ENCODE data around the gene RASSF8. TPM values are rescaled to one million over a fixed set of nuclear protein-coding genes. Genes with fewer than 3 reads are reported as not detected.
A peak's percentile ranks its signal among the peaks of the same experiment; 100 is the strongest.
"Not testable (repeated sequence)": the region's sequence is repeated elsewhere in the genome, so short reads cannot be mapped to it uniquely, and the experiment has no call there.

The RASSF8 gene
- polyA plus RNA-seq, 4 donors: 61.5 to 88.3 (median 64.1) TPM

- DNase-seq (ENCODE audit: low read depth in 4 of 4, low spot score in 2 of 4): no peak
These were observed 96.6 kb downstream of the RASSF8 start for GRCh38 chr12:26055087-26055486.

- DNase-seq (ENCODE audit: low read depth in 4 of 4, low spot score in 2 of 4): no peak
These were observed 97.9 kb downstream of the RASSF8 start for GRCh38 chr12:26056335-26056734.

- not testable (repeated sequence) for DNase-seq (ENCODE audit: low read depth in 4 of 4, low spot score in 2 of 4)
These were observed 98.8 kb downstream of the RASSF8 start for GRCh38 chr12:26057271-26057670.

GRCh38 chr12:26058308-26058707, 99.8 kb downstream of the RASSF8 start:
- DNase-seq (ENCODE audit: low read depth in 4 of 4, low spot score in 2 of 4): no peak

- no peak for DNase-seq (ENCODE audit: low read depth in 4 of 4, low spot score in 2 of 4)
These were observed 100.3 kb downstream of the RASSF8 start for GRCh38 chr12:26058818-26059217.

GRCh38 chr12:26062006-26062405, 103.5 kb downstream of the RASSF8 start:
- no peak for DNase-seq (ENCODE audit: low read depth in 4 of 4, low spot score in 2 of 4)

- DNase-seq (ENCODE audit: low read depth in 4 of 4, low spot score in 2 of 4): no peak
These were observed 104.1 kb downstream of the RASSF8 start for GRCh38 chr12:26062566-26062965.

- no peak for DNase-seq (ENCODE audit: low read depth in 4 of 4, low spot score in 2 of 4)
These were observed 107.0 kb downstream of the RASSF8 start for GRCh38 chr12:26065451-26065850.

- DNase-seq (ENCODE audit: low read depth in 4 of 4, low spot score in 2 of 4): no peak
These were observed 110.0 kb downstream of the RASSF8 start for GRCh38 chr12:26068503-26068902.

- no peak for DNase-seq (ENCODE audit: low read depth in 4 of 4, low spot score in 2 of 4)
These were observed 111.3 kb downstream of the RASSF8 start for GRCh38 chr12:26069796-26070195.

- DNase-seq (ENCODE audit: low read depth in 4 of 4, low spot score in 2 of 4): no peak
These were observed 119.6 kb downstream of the RASSF8 start for GRCh38 chr12:26077915-26078702.

- DNase-seq (ENCODE audit: low read depth in 4 of 4, low spot score in 2 of 4): no peak
These were observed 122.4 kb downstream of the RASSF8 start for GRCh38 chr12:26080911-26081310.

GRCh38 chr12:26086936-26087335, 128.5 kb downstream of the RASSF8 start:
- no peak for DNase-seq (ENCODE audit: low read depth in 4 of 4, low spot score in 2 of 4)

- no peak for DNase-seq (ENCODE audit: low read depth in 4 of 4, low spot score in 2 of 4)
These were observed 130.5 kb downstream of the RASSF8 start for GRCh38 chr12:26088998-26089397.

GRCh38 chr12:26090836-26091510, 132.5 kb downstream of the RASSF8 start:
- no peak for DNase-seq (ENCODE audit: low read depth in 4 of 4, low spot score in 2 of 4)

GRCh38 chr12:26091822-26092221, 133.3 kb downstream of the RASSF8 start:
- DNase-seq (ENCODE audit: low read depth in 4 of 4, low spot score in 2 of 4): no peak

GRCh38 chr12:26092346-26093105, 134.0 kb downstream of the RASSF8 start:
- DNase-seq (ENCODE audit: low read depth in 4 of 4, low spot score in 2 of 4): no peak

GRCh38 chr12:26095186-26095585, 136.7 kb downstream of the RASSF8 start:
- no peak for DNase-seq (ENCODE audit: low read depth in 4 of 4, low spot score in 2 of 4)

GRCh38 chr12:26096036-26096435, 137.6 kb downstream of the RASSF8 start:
- no peak for DNase-seq (ENCODE audit: low read depth in 4 of 4, low spot score in 2 of 4)

- DNase-seq (ENCODE audit: low read depth in 4 of 4, low spot score in 2 of 4): peak in 1 of 4 donors; percentile 65
These were observed 138.8 kb downstream of the RASSF8 start for GRCh38 chr12:26097046-26097878.

Measured in left renal cortex interstitium (tissue), 4 donors.